Ascending aorta (tissue), 2 donors: ENCODE measurements around the gene YPEL1. TPM values are rescaled to one million over a fixed set of nuclear protein-coding genes. Genes with fewer than 3 reads are reported as not detected.

Experiments used
- DNase-seq, 2 donors: peaks; one replicate each; pipeline ENCODE4 v3.0.0-alpha.2; 2019; ENCODE audit warnings: low spot score in 2 of 2
- H3K27ac ChIP-seq, 2 donors: fragments of 200-600 bp; sonication (generic); one replicate each; pipeline ENCODE4 v1.5.1; 2016 to 2017; ENCODE audit warnings: mild to moderate bottlenecking in 1 of 2
- H3K27me3 ChIP-seq: fragments of 200-600 bp; sonication (generic); one replicate; pipeline ENCODE4 v1.5.1; 2017
- H3K36me3 ChIP-seq, 2 donors: fragments of 200-600 bp; sonication (generic); one replicate each; pipeline ENCODE4 v1.5.1; 2016
- H3K4me1 ChIP-seq, 2 donors: fragments of 200-600 bp; sonication (generic); one replicate each; pipeline ENCODE4 v1.5.1; 2016 to 2017; ENCODE audit warnings: mild to moderate bottlenecking in 1 of 2
- H3K4me3 ChIP-seq, 2 donors: fragments of 200-600 bp; sonication (generic); one replicate each; pipeline ENCODE4 v1.5.1; 2016 to 2017; ENCODE audit warnings: mild to moderate bottlenecking in 1 of 2
- H3K9me3 ChIP-seq, 2 donors: fragments of 200-600 bp; sonication (generic); one replicate each; pipeline ENCODE4 v1.5.1; 2016
- CTCF ChIP-seq, 3 experiments: fragments of 200-600 bp in 2 of 3; fragments of 450-650 bp in 1 of 3; sonication (generic) in 2 of 3; IDR thresholded peaks; one replicate each; pipeline ENCODE4 v1.5.1; 2016 to 2019; ENCODE audit warnings: antibody characterized with exemption in 3 of 3, mild to moderate bottlenecking in 1 of 3, moderate library complexity in 1 of 3
- intact Hi-C: fragments of 100-400 bp; cut with DNase I; formaldehyde crosslinking; loops from one replicate; pipeline ENCODE4 v1.15.1; 2023
- total RNA-seq: library from RNA; depleted of rRNA; stranded (reverse); fragments of >200 nt; gene quantifications from one replicate; pipeline ENCODE4 v1.1.0, GENCODE V29; 2016

YPEL1 gene
- total RNA-seq, 1 donor from 2014 or later: 1.1 TPM

- peak in 2 of 3 experiments; percentile 3 to 32 for TF ChIP-seq CTCF (IDR thresholded peaks at IDR 0.05)
- Histone ChIP-seq H3K27ac (no peak overlapping the region), H3K27me3 (no peaks in the 10 kb centered on the region), H3K4me1 (peaks cover 4 to 5% of the 10 kb centered on the region in 2 donors), H3K9me3 (no peaks in the 10 kb centered on the region), H3K36me3 (no peaks in the 10 kb centered on the region), H3K4me3 (peak overlapping the region; percentile 56 to 78)
- intact Hi-C loops: no loop called here
- peak in 1 of 2 donors; percentile 79 for DNase-seq
Measured at GRCh38 chr22:21657360-21658032, 78.1 kb downstream of the YPEL1 start.

GRCh38 chr22:21657020-21657359, 78.6 kb downstream of the YPEL1 start:
- H3K36me3 ChIP-seq: no peaks in the 10 kb centered on the region
- H3K4me3 ChIP-seq: peak overlapping the region; percentile 56 to 78
- no peaks in the 10 kb centered on the region for H3K27me3 ChIP-seq
- intact Hi-C loops: no loop called here
- H3K9me3 ChIP-seq: no peaks in the 10 kb centered on the region
- H3K27ac ChIP-seq: no peak overlapping the region
- no peak for DNase-seq
- no peak for TF ChIP-seq CTCF (IDR thresholded peaks at IDR 0.05)
- peaks cover 4 to 7% of the 10 kb centered on the region in 2 donors for H3K4me1 ChIP-seq

DNA sequence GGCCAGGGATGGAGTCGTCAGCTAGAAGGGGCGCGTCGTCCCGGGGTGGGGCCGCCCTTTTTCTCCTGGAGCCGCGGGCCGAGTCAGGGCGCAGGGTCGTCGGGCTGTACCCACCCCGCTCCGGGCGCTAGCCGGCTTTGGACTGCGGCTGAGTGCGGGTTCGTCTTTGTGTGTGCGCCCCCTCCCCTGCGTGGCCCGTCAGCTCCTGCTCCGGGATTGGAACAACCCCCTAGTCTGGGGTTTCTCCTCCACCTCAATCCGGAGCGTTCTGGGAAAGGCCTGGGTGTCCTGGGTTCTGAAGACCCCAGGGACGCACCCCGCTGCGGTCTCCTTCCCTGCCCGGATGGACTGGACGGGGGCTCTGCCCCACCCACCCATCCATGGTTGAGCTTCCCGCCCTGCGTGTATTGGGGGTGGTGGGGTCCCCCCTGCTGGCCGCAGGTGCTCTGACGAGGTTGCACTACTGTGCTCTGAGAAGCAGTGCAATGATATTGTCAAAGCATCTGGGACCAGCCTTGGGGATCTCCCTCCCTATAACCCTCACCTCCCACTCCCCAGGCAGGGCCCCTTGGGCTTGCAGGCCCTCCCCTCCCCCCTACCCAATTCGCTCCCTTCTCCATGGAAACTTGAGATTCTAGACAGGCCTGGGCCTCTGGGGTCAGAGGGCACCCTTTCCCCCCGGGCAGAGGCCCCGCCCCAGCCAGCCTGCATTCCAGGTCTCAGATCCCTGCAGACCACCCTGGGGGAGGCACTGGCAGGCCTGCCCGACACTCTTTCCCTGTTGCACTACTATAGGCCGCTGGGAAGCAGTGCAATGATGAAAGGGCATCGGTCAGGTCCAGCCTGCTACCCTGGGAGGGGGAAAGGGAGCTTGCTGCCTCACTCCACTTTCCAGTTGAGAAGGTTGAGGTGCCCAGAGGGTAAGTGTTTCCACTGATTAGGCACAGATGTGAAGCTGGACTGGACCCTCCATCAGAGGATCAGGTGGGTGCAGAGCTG, 82.7 kb downstream of the YPEL1 start:
- no peak for DNase-seq
- H3K9me3 ChIP-seq: no peaks in the 10 kb centered on the region
- TF ChIP-seq CTCF (IDR thresholded peaks at IDR 0.05): no peak
- peaks cover 9 to 12% of the 10 kb centered on the region in 2 donors for H3K4me1 ChIP-seq
- H3K27ac ChIP-seq: no peak overlapping the region
- peak overlapping the region; percentile 52 to 69 for H3K4me3 ChIP-seq
- no peaks in the 10 kb centered on the region for H3K27me3 ChIP-seq
- peaks cover 0 to 5% of the 10 kb centered on the region in 2 donors for H3K36me3 ChIP-seq
- intact Hi-C loops: no loop called here

GRCh38 chr22:21652010-21652546, 83.5 kb downstream of the YPEL1 start:
- Histone ChIP-seq H3K4me3 (peak overlapping the region; percentile 52 to 69), H3K27ac (no peak overlapping the region)
- TF ChIP-seq CTCF (IDR thresholded peaks at IDR 0.05): no peak

DNA sequence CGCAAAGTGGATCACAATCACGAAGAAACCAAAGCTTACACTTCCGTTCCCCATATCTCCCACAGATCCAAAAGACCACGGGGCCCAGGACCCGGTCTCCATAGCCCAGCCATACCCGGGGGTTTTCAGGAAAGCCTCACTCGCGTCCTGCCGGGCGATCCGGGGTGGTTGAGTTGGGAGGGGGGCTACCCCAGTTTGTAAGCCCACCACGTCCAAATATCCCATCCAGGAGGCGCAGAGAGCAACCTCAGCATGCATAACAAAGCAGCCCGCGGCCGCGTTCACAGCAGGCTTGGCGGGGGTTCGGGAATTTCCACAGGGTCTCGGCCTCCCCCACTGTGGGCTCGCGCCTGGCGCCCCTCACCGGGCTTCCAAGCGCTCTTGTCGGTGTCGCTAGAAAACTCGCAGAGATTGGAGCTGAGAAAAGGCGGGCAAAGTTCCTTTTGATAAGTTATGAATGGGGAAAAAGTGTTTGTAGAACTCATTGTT, 84.0 kb downstream of the YPEL1 start:
- no peak for TF ChIP-seq CTCF (IDR thresholded peaks at IDR 0.05)
- DNase-seq: no peak
- Histone ChIP-seq H3K27ac (no peak overlapping the region), H3K4me3 (peak overlapping the region; percentile 52 to 69), H3K27me3 (no peaks in the 10 kb centered on the region), H3K36me3 (peaks cover 0 to 5% of the 10 kb centered on the region in 2 donors), H3K4me1 (peaks cover 5 to 10% of the 10 kb centered on the region in 2 donors), H3K9me3 (no peaks in the 10 kb centered on the region)
- intact Hi-C loops: no loop called here

More at GRCh38 chr22:21652010-21652546, 83.5 kb downstream of the YPEL1 start:
- peak; percentile 70 to 93 for DNase-seq
- Histone ChIP-seq H3K9me3 (no peaks in the 10 kb centered on the region), H3K36me3 (peaks cover 0 to 5% of the 10 kb centered on the region in 2 donors), H3K27me3 (no peaks in the 10 kb centered on the region), H3K4me1 (peaks cover 5 to 10% of the 10 kb centered on the region in 2 donors)
- intact Hi-C loops: no loop called here
